GM19023 (cell line): ENCODE measurements around the gene KCNJ13.
"Not testable (repeated sequence)": the region's sequence is repeated elsewhere in the genome, so short reads cannot be mapped to it uniquely, and the experiment has no call there.

Experiments
- ATAC-seq: cut with Tn5 transposase; IDR thresholded peaks from one replicate; pipeline ENCODE4 v1.9.1; 2021; ENCODE audit warnings: mild to moderate bottlenecking, moderate library complexity; ENCODE audit not compliant: unreplicated experiment

Gene KCNJ13

DNA sequence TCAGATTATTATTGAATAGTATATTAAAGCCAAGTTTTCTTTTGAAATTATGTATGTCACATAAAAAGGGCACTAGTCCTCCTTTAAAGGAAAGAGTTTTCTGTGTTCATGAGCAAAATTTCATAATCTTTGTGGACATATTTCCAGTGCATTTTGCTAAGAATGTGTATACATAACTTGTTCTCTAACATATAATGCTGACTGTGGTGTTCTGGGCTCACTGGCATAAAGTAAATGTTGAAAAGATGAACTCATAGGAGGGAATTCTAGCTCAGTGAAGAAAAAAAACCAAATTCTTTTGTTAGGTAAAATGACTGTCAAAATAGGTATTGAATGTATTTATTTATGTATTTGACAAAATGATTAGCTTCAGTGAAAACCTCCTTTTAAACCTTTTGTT, 6.2 kb downstream of the KCNJ13 start:
- no peak for ATAC-seq

DNA sequence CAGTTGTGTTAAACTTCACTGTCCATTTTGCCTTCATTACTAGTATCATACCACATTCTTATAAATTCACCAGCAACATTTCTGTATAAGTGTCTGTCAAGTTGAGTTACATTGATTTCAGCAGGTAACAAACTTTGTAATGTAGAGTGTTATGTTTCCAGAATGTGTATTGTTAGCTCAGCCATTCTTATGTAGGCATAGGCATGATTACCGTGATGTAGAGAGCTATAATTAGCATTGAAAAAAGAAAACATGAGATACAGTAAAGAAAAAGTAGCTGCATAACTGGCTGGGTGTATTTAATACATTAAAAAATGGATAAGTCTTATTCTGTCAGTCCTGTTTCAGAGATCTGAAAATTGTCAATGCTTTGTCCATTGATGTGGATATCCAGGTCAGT, 8.5 kb downstream of the KCNJ13 start:
- no peak for ATAC-seq

DNA sequence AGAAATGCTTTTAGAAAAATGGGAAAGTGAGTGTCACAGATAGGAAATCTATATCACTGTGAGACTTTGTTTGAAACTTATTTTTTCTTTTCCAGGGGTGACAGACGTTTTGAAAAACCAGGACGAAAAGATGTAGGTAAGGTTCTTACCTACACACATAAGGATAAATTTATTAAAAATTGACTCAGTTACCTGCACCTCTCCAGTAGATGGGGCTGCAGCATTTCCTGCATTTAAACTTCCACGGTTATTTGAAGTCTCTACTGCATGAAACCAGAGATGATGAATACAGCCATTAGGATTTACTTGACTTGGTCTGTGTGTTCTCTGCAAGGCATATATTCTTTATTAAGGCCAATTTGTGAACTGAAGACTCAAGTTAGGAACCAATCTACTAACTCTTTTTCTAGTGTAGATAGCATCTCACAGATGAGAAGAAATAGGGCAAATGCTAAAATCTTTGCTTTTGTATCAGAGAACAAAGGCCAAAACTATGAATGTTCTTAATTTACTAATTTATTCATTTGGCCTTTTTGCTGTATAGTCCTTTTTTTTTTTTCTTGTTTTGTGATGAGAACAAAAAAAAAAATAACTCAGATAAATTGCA, 15.0 kb downstream of the KCNJ13 start:
- ATAC-seq, result no peak

DNA sequence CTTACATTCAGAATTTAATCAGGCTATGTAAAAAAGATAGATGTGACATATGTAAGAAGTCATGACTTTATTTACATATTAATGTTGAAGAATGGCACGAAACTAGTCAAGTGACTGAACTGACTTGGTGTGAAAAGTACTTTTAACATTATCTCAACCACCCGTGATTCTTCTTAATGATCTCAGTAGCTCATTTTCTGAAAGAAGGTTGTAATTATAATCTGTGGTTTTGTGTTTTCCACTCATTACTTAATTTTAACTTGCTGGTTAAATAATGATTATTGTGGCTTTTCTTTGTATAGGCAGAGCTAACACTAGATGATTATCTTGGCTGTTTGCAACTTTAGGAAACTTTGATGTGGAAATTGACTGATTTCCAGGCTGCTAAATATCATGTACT, 18.5 kb downstream of the KCNJ13 start:
- no peak for ATAC-seq

- ATAC-seq, result no peak
Measured at GRCh38 chr2:232750135-232750671, 26.2 kb downstream of the KCNJ13 start.

DNA sequence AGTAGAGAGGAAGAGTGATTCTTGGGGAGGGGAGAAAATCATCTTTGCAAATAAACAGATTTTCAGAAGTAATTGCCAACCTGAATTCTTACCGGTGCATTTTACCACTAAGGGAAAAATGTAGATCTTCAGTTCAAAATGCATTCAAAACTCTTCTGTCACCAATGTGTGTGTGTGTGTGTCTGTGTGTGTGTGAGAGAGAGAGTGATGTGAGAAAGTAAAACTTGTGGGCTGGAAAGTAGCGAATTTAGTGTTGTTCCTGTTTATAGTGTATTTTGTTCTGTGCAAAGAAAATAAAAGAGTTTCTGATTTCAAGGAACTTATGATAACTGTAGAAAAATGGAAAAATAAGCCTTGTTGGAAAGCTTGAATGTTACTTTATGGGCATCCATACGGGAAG, 27.0 kb downstream of the KCNJ13 start:
- no peak for ATAC-seq

- ATAC-seq, result no peak
Measured at GRCh38 chr2:232748038-232748437, 28.3 kb downstream of the KCNJ13 start.

GRCh38 chr2:232744963-232745362, 31.4 kb downstream of the KCNJ13 start:
- ATAC-seq, result no peak

DNA sequence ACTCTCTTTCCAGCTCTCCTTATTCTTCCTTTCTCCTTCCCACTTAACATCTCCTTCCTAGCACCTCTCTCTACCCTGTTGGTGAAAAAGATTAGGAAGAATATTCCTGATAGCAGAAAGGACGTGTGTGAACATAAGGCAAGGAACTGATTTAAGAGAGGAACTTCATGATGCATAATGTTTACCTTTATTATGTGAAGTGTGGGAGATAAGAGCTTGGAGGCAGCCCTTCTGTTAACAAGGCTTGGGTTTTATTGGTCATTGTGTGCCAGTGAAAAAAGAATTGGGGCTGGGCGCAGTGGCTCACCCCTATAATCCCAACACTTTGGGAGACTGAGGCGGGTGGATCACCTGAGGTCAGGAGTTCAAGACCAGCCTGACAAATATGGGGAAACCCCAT, 34.4 kb downstream of the KCNJ13 start:
- no peak for ATAC-seq

GRCh38 chr2:232741294-232741693, 35.1 kb downstream of the KCNJ13 start:
- ATAC-seq, result no peak

- ATAC-seq, result no peak
Measured at GRCh38 chr2:232731470-232731869, 44.9 kb downstream of the KCNJ13 start.

DNA sequence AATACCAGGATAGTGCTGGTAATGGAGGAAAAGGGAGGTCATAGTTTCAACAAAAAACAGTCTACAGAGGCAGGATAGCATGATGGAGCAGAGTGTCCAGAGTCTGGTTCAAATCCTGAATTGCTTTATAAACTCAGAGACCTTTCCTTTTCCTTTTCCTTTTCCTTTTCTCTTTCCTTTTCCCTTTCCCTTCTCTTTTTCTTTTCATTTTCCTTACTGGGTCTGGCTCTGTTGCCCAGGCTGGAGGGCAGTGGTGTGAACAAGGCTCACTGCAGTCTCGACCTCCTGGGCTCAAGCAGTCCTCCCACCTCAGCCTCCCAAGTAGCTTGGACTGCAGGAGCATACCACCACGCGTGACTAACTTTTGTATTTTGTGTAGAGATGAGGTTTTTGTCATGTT, 47.6 kb downstream of the KCNJ13 start:
- no peak for ATAC-seq

GRCh38 chr2:232723027-232723426, 53.3 kb downstream of the KCNJ13 start:
- no peak for ATAC-seq

GRCh38 chr2:232721882-232722281, 54.5 kb downstream of the KCNJ13 start:
- ATAC-seq, result no peak

- no peak for ATAC-seq
Measured at GRCh38 chr2:232721261-232721660, 55.1 kb downstream of the KCNJ13 start.

DNA sequence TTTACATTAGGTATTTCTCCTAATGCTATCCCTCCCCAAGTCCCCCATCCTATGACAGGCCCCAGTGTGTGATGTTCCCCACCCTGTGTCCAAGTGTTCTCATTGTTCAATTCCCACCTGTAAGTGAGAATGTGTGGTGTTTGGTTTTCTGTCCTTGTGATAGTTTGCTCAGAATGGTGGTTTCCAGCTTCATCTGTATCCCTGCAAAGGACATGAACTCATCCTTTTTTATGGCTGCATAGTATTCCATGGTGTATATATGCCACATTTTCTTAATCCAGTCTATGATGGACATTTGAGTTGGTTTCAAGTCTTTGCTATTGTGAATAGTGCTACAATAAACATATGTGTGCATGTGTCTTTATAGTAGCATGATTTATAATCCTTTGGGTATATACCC, 56.3 kb downstream of the KCNJ13 start:
- ATAC-seq, result not testable (repeated sequence)
